Osteoblast (primary cell): ENCODE results near the gene FXYD6. TPM values are rescaled to one million over a fixed set of nuclear protein-coding genes. Genes with fewer than 3 reads are reported as not detected.

Source experiments
- DNase-seq: peaks from one replicate; pipeline ENCODE4 v3.0.0; 2011; ENCODE audit warnings: low spot score, mixed read lengths; ENCODE audit not compliant: insufficient read length; ENCODE audit errors: missing footprints
- H2AFZ ChIP-seq: 2 replicates; pipeline ENCODE4 v1.6.0; 2011; ENCODE audit warnings: mild to moderate bottlenecking, low read length
- H3K27ac ChIP-seq: 2 replicates; pipeline ENCODE4 v1.5.1; 2011; ENCODE audit warnings: mild to moderate bottlenecking, low read depth, low read length, moderate library complexity
- H3K27me3 ChIP-seq: 2 replicates; pipeline ENCODE4 v1.6.0; 2012; ENCODE audit warnings: mild to moderate bottlenecking, control low read depth, inconsistent platforms, low read length, moderate library complexity; ENCODE audit not compliant: insufficient read depth
- H3K36me3 ChIP-seq: 2 replicates; pipeline ENCODE4 v1.5.1; 2011; ENCODE audit warnings: mild to moderate bottlenecking, low read length, control low read depth, moderate library complexity; ENCODE audit not compliant: insufficient read depth
- H3K4me1 ChIP-seq: 2 replicates; pipeline ENCODE4 v1.5.1; 2011; ENCODE audit warnings: mild to moderate bottlenecking, low read length, control low read depth, moderate library complexity; ENCODE audit not compliant: insufficient read depth
- H3K4me2 ChIP-seq: 2 replicates; pipeline ENCODE4 v1.6.0; 2011; ENCODE audit warnings: mild to moderate bottlenecking, low read length; ENCODE audit not compliant: insufficient read depth
- H3K4me3 ChIP-seq: fragments of 200-600 bp; sonication (generic); 3 replicates; pipeline ENCODE4 v1.5.1; 2012; ENCODE audit warnings: mild to moderate bottlenecking, low read length, inconsistent platforms; ENCODE audit not compliant: insufficient read depth
- H3K79me2 ChIP-seq: 2 replicates; pipeline ENCODE4 v1.6.0; 2012; ENCODE audit warnings: mild to moderate bottlenecking, low read length, control low read depth, inconsistent platforms; ENCODE audit not compliant: insufficient read depth
- H3K9me3 ChIP-seq: 2 replicates; pipeline ENCODE4 v1.5.1; 2011; ENCODE audit warnings: low read depth, low read length, control low read depth
- H4K20me1 ChIP-seq: 2 replicates; pipeline ENCODE4 v1.6.0; 2012; ENCODE audit warnings: mild to moderate bottlenecking, low read length, control low read depth; ENCODE audit not compliant: insufficient read depth
- CTCF ChIP-seq: IDR thresholded peaks from 2 replicates; pipeline ENCODE4 v1.5.1; 2011; ENCODE audit warnings: mild to moderate bottlenecking, low read depth, low read length, moderate library complexity; ENCODE audit errors: extremely low read depth
- total RNA-seq: library from RNA; depleted of rRNA; stranded (reverse); fragments of >200 nt; gene quantifications from 2 replicates; pipeline ENCODE4 v1.2.3, GENCODE V29; 2012

The FXYD6 gene
- total RNA-seq, 1 donor, result not detected

GRCh38 chr11:117789241-117789640, 87.2 kb downstream of the FXYD6 start:
- Histone ChIP-seq H3K27me3 (peaks cover 11% of the 10 kb centered on the region), H4K20me1 (no peaks in the 10 kb centered on the region), H3K9me3 (no peaks in the 10 kb centered on the region), H3K4me2 (no peak overlapping the region), H3K27ac (no peak overlapping the region), H2AFZ (no peak overlapping the region), H3K79me2 (no peaks in the 10 kb centered on the region), H3K36me3 (no peaks in the 10 kb centered on the region), H3K4me3 (no peak overlapping the region), H3K4me1 (no peaks in the 10 kb centered on the region)
- DNase-seq, result no peak
- no peak for TF ChIP-seq CTCF

Other genes with a start within 250 kb of the FXYD6 start
- gene DSCAML1, start 79.4 kb downstream of the FXYD6 start, total RNA-seq, result not detected in 2 replicates
- gene FXYD2, start 51.9 kb downstream of the FXYD6 start, total RNA-seq, result not detected in 2 replicates
- gene TMPRSS13, start 52.7 kb upstream of the FXYD6 start, total RNA-seq, result not detected in 2 replicates
- 1.1 TPM in 1 of 2 replicates, not detected in the other for gene IL10RA, start 109.7 kb upstream of the FXYD6 start, total RNA-seq
- gene TMPRSS4, start 200.4 kb upstream of the FXYD6 start, total RNA-seq, result not detected in 2 replicates
- gene SMIM35, start 210.3 kb upstream of the FXYD6 start, total RNA-seq, result not detected in 2 replicates